Measurements from ENCODE around the gene MON1B. TPM values are rescaled to one million over a fixed set of nuclear protein-coding genes. Genes with fewer than 3 reads are reported as not detected.
"Not testable (repeated sequence)": the region's sequence is repeated elsewhere in the genome, so short reads cannot be mapped to it uniquely, and the experiment has no call there.

Gene MON1B
- total RNA-seq, 1 donor from 2014 or later, result 70.7 TPM

GRCh38 chr16:77238593-77238992, 47.6 kb downstream of the MON1B start:
- intact Hi-C loops (cut with micrococcal nuclease), result no loop called here
- ChIA-PET CTCF (interaction anchor here (8.0 kb wide), 1 partner anchor 345 kb away, joined by 125 read pairs; no protein-coding TSS in a partner anchor), POLR2A (no interaction called here)
- Mint-ChIP-seq H3K9me3 (no peaks in the 10 kb centered on the region), H3K27ac (no peak overlapping the region), H3K36me3 (ENCODE audit: low read depth) (no peaks in the 10 kb centered on the region), H3K4me3 (no peak overlapping the region), H3K27me3 (peaks cover 7% of the 10 kb centered on the region), H3K4me1 (peaks cover 4% of the 10 kb centered on the region)
- DNase-seq (no peak), ATAC-seq (ENCODE audit: low read depth) (no peak)
- no peak for TF ChIP-seq CTCF (IDR thresholded peaks at IDR 0.05)

- CTCF ChIA-PET; H3K36me3 Mint-ChIP-seq (ENCODE audit: low read depth); H3K9me3 Mint-ChIP-seq; DNase-seq; H3K27me3 Mint-ChIP-seq; intact Hi-C loops (cut with micrococcal nuclease); H3K4me3 Mint-ChIP-seq; POLR2A ChIA-PET; H3K4me1 Mint-ChIP-seq; H3K27ac Mint-ChIP-seq; ATAC-seq (ENCODE audit: low read depth): not testable (repeated sequence)
Measured at GRCh38 chr16:77242471-77242870, 51.5 kb downstream of the MON1B start.

GRCh38 chr16:77246150-77246549, 55.2 kb downstream of the MON1B start:
- TF ChIP-seq CTCF (IDR thresholded peaks at IDR 0.05), result no peak
- H3K9me3 Mint-ChIP-seq, result no peaks in the 10 kb centered on the region
- DNase-seq, result no peak
- H3K27me3 Mint-ChIP-seq, result peaks cover 2% of the 10 kb centered on the region
- H3K36me3 Mint-ChIP-seq (ENCODE audit: low read depth), result no peaks in the 10 kb centered on the region
- no peak overlapping the region for H3K4me3 Mint-ChIP-seq
- H3K27ac Mint-ChIP-seq, result no peak overlapping the region
- intact Hi-C loops (cut with micrococcal nuclease), result no loop called here
- CTCF ChIA-PET, result no interaction called here
- ATAC-seq (ENCODE audit: low read depth), result no peak
- H3K4me1 Mint-ChIP-seq, result no peaks in the 10 kb centered on the region
- POLR2A ChIA-PET, result no interaction called here

GRCh38 chr16:77250400-77250799, 59.4 kb downstream of the MON1B start:
- ChIA-PET POLR2A (no interaction called here), CTCF (interaction anchor here (1.2 to 2.0 kb wide), 2 partner anchors 14 to 334 kb away, joined by 3 to 7 read pairs; no protein-coding TSS in a partner anchor)
- no peaks in the 10 kb centered on the region for H3K36me3 Mint-ChIP-seq (ENCODE audit: low read depth)

More at GRCh38 chr16:77250400-77250799, 59.4 kb downstream of the MON1B start:
- TF ChIP-seq CTCF (IDR thresholded peaks at IDR 0.05), result no peak
- peaks cover 9% of the 10 kb centered on the region for H3K27me3 Mint-ChIP-seq
- no peaks in the 10 kb centered on the region for H3K4me1 Mint-ChIP-seq
- DNase-seq, result no peak
- no peaks in the 10 kb centered on the region for H3K9me3 Mint-ChIP-seq
- ATAC-seq (ENCODE audit: low read depth), result no peak
- intact Hi-C loops (cut with micrococcal nuclease), result no loop called here
- no peak overlapping the region for H3K27ac Mint-ChIP-seq
- H3K4me3 Mint-ChIP-seq, result no peak overlapping the region

Other genes starting within 250 kb of the MON1B start
- 5.1 and 6.3 TPM in 2 replicates for gene SYCE1L, start 8.2 kb downstream of the MON1B start, total RNA-seq
- gene ADAMTS18, start 243.8 kb downstream of the MON1B start, total RNA-seq, result not detected in 2 replicates

Data from activated B cell treated with CpG ODN at 0.5 μM for 24 hours (primary cell).